HepG2 (cell line): Measurements from ENCODE around the gene L3MBTL3. TPM values are rescaled to one million over a fixed set of nuclear protein-coding genes. Genes with fewer than 3 reads are reported as not detected.

Source experiments
- ATAC-seq: fragments of 200-7000 bp; cut with Tn5 transposase; 3 replicates; pipeline ENCODE4 v1.9.1; 2020; ENCODE audit warnings: mild to moderate bottlenecking, moderate library complexity
- BruUV-seq: library from RNA; stranded (reverse); fragments of 400-500 nt; replicated peaks from 2 replicates; lab custom pipeline; 2021; lab: Mats Ljungman, UMichigan
- CTCF ChIA-PET: fragments of 300-600 bp; formaldehyde crosslinking; extraction: SDS; loops from one replicate; lab custom pipeline; 2021; ENCODE audit warnings: low total read pairs, inconsistent platforms, low intra/inter-chr PET ratio; lab: Yijun Ruan, JAX
- POLR2A ChIA-PET: fragments of 350-600 bp; sonication (Branson Sonifier 250); formaldehyde crosslinking; loops from one replicate; lab custom pipeline; 2020; ENCODE audit warnings: antibody characterized with exemption, inconsistent platforms; lab: Yijun Ruan, JAX
- DNase-seq: peaks from one replicate; pipeline ENCODE4 v3.0.0-alpha.2; 2015; ENCODE audit warnings: low spot score
- FAIRE-seq: peaks from 3 replicates; lab custom pipeline; 2011; peaks lifted over from hg19 to GRCh38; lab: Jason Lieb, UNC
- H2AFZ ChIP-seq: one replicate; pipeline ENCODE4 v1.6.1; 2011; ENCODE audit warnings: low read length, inconsistent platforms
- H3K27ac ChIP-seq: fragments of 300-600 bp; 3 replicates; pipeline ENCODE4 v1.8.0; 2011; ENCODE audit warnings: mixed run types, mild to moderate bottlenecking, mixed read lengths, low read length, inconsistent platforms; ENCODE audit not compliant: insufficient read depth; ENCODE audit errors: extremely low read length
- H3K27me3 ChIP-seq, 2 experiments: fragments of 200-600 bp in 1 of 2; 2 replicates in 1 of 2; 3 replicates in 1 of 2; pipeline versions ENCODE4 v1.6.0 to v1.8.0; 2011; ENCODE audit warnings: low read length in 2 of 2, mild to moderate bottlenecking in 2 of 2, moderate library complexity in 2 of 2, inconsistent platforms in 1 of 2; ENCODE audit not compliant: insufficient read depth in 2 of 2, control insufficient read depth in 1 of 2
- H3K36me3 ChIP-seq, 2 experiments: fragments of 200-600 bp in 1 of 2; replicated peaks in 1 of 2; 2 replicates in 1 of 2; 3 replicates in 1 of 2; pipeline versions ENCODE4 v1.5.1 to v1.8.0; 2011; ENCODE audit warnings: low read length in 2 of 2, inconsistent platforms in 1 of 2; ENCODE audit not compliant: insufficient read depth in 2 of 2, control insufficient read depth in 1 of 2
- H3K4me1 ChIP-seq: 2 replicates; pipeline ENCODE4 v1.5.1; 2012; ENCODE audit warnings: low read length, inconsistent platforms; ENCODE audit not compliant: insufficient read depth
- H3K4me2 ChIP-seq: 2 replicates; pipeline ENCODE4 v1.6.0; 2011; ENCODE audit warnings: low read depth, low read length, inconsistent platforms
- H3K4me3 ChIP-seq, 3 experiments: fragments of 200-600 bp in 1 of 3; sonication (generic), shearing (Covaris generic) in 1 of 3; replicated peaks in 1 of 3; 2 replicates each; pipeline ENCODE4 v1.5.1; 2011 to 2016; ENCODE audit warnings: low read length in 3 of 3, inconsistent platforms in 2 of 3, low read depth in 2 of 3, mild to moderate bottlenecking in 2 of 3, control low read depth in 1 of 3, mixed read lengths in 1 of 3; ENCODE audit not compliant: insufficient read depth in 1 of 3
- H3K79me2 ChIP-seq: one replicate; pipeline ENCODE4 v1.6.1; 2011; ENCODE audit warnings: low read length, inconsistent platforms; ENCODE audit not compliant: insufficient read depth
- H3K9ac ChIP-seq: 2 replicates; pipeline ENCODE4 v1.6.0; 2011; ENCODE audit warnings: mild to moderate bottlenecking, low read depth, low read length, inconsistent platforms; ENCODE audit not compliant: insufficient read depth
- H3K9me3 ChIP-seq: 2 replicates; pipeline ENCODE4 v1.5.1; 2012; ENCODE audit warnings: mild to moderate bottlenecking, low read length
- H4K20me1 ChIP-seq: 2 replicates; pipeline ENCODE4 v1.6.0; 2011; ENCODE audit warnings: inconsistent platforms, mild to moderate bottlenecking, low read length, moderate library complexity; ENCODE audit not compliant: insufficient read depth
- FLYWCH1 ChIP-seq: sonication (generic); formaldehyde crosslinking; IDR thresholded peaks from 2 replicates; pipeline ENCODE4 v1.8.1; 2023; ENCODE audit warnings: mild to moderate bottlenecking, missing genetic modification reagents
- MTA1 ChIP-seq: sonication (generic); formaldehyde crosslinking; IDR thresholded peaks from 2 replicates; pipeline ENCODE4 v1.4.0; 2020; ENCODE audit warnings: missing genetic modification reagents, mild to moderate bottlenecking, borderline replicate concordance
- PBX3 ChIP-seq: sonication (generic); formaldehyde crosslinking; IDR thresholded peaks from 2 replicates; pipeline ENCODE4 v1.8.1; 2023; ENCODE audit warnings: missing genetic modification reagents, inconsistent platforms, borderline replicate concordance
- PHB2 ChIP-seq: fragments of 450-650 bp; IDR thresholded peaks from 2 replicates; pipeline ENCODE4 v1.6.1; 2018; ENCODE audit not compliant: partially characterized antibody
- RAD51 ChIP-seq: fragments of 450-650 bp; IDR thresholded peaks from 2 replicates; pipeline ENCODE4 v1.6.1; 2016; ENCODE audit warnings: borderline replicate concordance
- REST ChIP-seq, 2 experiments: IDR thresholded peaks; 2 replicates each; pipeline ENCODE4 v1.6.1; 2011 to 2012; ENCODE audit warnings: low read length in 2 of 2, borderline replicate concordance in 1 of 2, low read depth in 1 of 2, mild to moderate bottlenecking in 1 of 2, moderate library complexity in 1 of 2
- ZNF335 ChIP-seq: sonication (generic); formaldehyde crosslinking; IDR thresholded peaks from 2 replicates; pipeline ENCODE4 v1.4.0; 2020; ENCODE audit warnings: missing genetic modification reagents
- ZNF572 ChIP-seq: sonication (generic); formaldehyde crosslinking; IDR thresholded peaks from 2 replicates; pipeline ENCODE4 v1.5.1; 2020; ENCODE audit warnings: mild to moderate bottlenecking, missing genetic modification reagents
- ZNF597 ChIP-seq: sonication (generic); formaldehyde crosslinking; IDR thresholded peaks from 2 replicates; pipeline ENCODE4 v1.5.0; 2020; ENCODE audit warnings: missing genetic modification reagents
- ZNF768 ChIP-seq: sonication (generic); formaldehyde crosslinking; IDR thresholded peaks from 2 replicates; pipeline ENCODE4 v1.4.0; 2020; ENCODE audit warnings: missing genetic modification reagents
- ZSCAN21 ChIP-seq: sonication (generic); formaldehyde crosslinking; IDR thresholded peaks from 2 replicates; pipeline ENCODE4 v1.8.0; 2022; ENCODE audit warnings: mild to moderate bottlenecking, missing genetic modification reagents, moderate library complexity, borderline replicate concordance
- WGBS: methylation state at CpG from one replicate; pipeline ENCODE4 v1.1.6; 2017; ENCODE audit warnings: low lambda C conversion rate; 5-methylcytosine and 5-hydroxymethylcytosine counted together
- in situ Hi-C: cut with HindIII; loops from 2 replicates; pipeline ENCODE4 v1.10.0; 2017; ENCODE audit warnings: low pct_unique_long_range_greater_than_20kb; ENCODE audit not compliant: extremely low pct_ligation_motif_present
- intact Hi-C: fragments of 100-400 bp; cut with micrococcal nuclease; formaldehyde crosslinking; loops from one replicate; pipeline ENCODE4 v1.10.0; 2022; ENCODE audit not compliant: unreplicated experiment
- polyA plus RNA-seq, 8 experiments: library from polyadenylated mRNA; depleted of rRNA in 3 of 8; stranded (reverse) in 7 of 8; unstranded in 1 of 8; fragments of >200 nt; fragmentation: Illumina TruSeq in 4 of 8; extraction: Trizol in 4 of 8; gene quantifications; 2 replicates each; pipeline versions ENCODE4 v1.2.1 to v1.2.3, GENCODE V29; 2011 to 2016; ENCODE audit warnings: low read depth in 4 of 8, missing spikeins in 1 of 8, mixed read lengths in 1 of 8; ENCODE audit not compliant: insufficient read depth in 1 of 8
- total RNA-seq, 5 experiments: library from RNA; depleted of rRNA; stranded (reverse); fragments of >200 nt; fragmentation: Illumina TruSeq; extraction: Trizol; gene quantifications; 2 replicates each; pipeline ENCODE4 v1.2.3, GENCODE V29; 2016; ENCODE audit warnings: low read depth in 1 of 5
- TF ChIP-seq, protein P1 (sequence below): sonication (generic); formaldehyde crosslinking; IDR thresholded peaks from 2 replicates; pipeline ENCODE4 v1.8.0; 2022; ENCODE audit warnings: missing genetic modification reagents, mild to moderate bottlenecking, borderline replicate concordance

L3MBTL3 gene
- total and polyA plus RNA-seq, 2 of the 13 experiments (the other 11 are each of a cell fraction or from before 2014, with no cell fraction given), result 1.5 to 2.5 TPM

GRCh38 chr6:129989396-129989795, 29.0 kb upstream of the L3MBTL3 start:
- Histone ChIP-seq H3K4me1 (no peaks in the 10 kb centered on the region), H3K9ac (no peak overlapping the region), H3K4me2 (no peak overlapping the region), H2AFZ (no peak overlapping the region), H3K9me3 (no peaks in the 10 kb centered on the region), H3K36me3 (no peaks in the 10 kb centered on the region), H3K4me3 (no peak overlapping the region), H4K20me1 (no peaks in the 10 kb centered on the region), H3K27ac (no peak overlapping the region), H3K27me3 (no peaks in the 10 kb centered on the region), H3K79me2 (no peaks in the 10 kb centered on the region)
- intact Hi-C loops (no loop called here), in situ Hi-C loops (no loop called here)
- DNase-seq (no peak), ATAC-seq (no peak), FAIRE-seq (no peak)
- ChIA-PET CTCF (no interaction called here), POLR2A (no interaction called here)
- peak; percentile 11 for TF ChIP-seq PHB2
- TF ChIP-seq MTA1, result no peak
- 2% methylated on average over 1 of the region's 1 CpG for WGBS
- no TSS peak for BruUV-seq

- Histone ChIP-seq H3K4me3 (no peak overlapping the region), H3K9me3 (no peaks in the 10 kb centered on the region), H3K36me3 (no peaks in the 10 kb centered on the region), H3K4me2 (no peak overlapping the region), H3K79me2 (no peaks in the 10 kb centered on the region), H3K27me3 (peaks cover 0 to 9% of the 10 kb centered on the region in 2 experiments; a peak in 1 of 5 replicates), H3K4me1 (no peaks in the 10 kb centered on the region), H3K27ac (no peak overlapping the region), H2AFZ (no peak overlapping the region), H3K9ac (no peak overlapping the region), H4K20me1 (no peaks in the 10 kb centered on the region)
- ChIA-PET CTCF (no interaction called here), POLR2A (no interaction called here)
- FAIRE-seq, result no peak
- no TSS peak for BruUV-seq
- no peak for DNase-seq
- 9% methylated on average over 3 of the region's 3 CpGs for WGBS
- ATAC-seq, result no peak
- TF ChIP-seq PBX3 (CRISPR knock-in tag) (no peak), REST (IDR thresholded peaks at IDR 0.05; ENCODE audit: borderline replicate concordance in 1 of 2, low read depth in 1 of 2, low read length in 2 of 2) (no peak), FLYWCH1 (no peak), ZNF768 (CRISPR knock-in tag) (no peak), ZNF597 (no peak), ZNF335 (CRISPR knock-in tag) (no peak), ZSCAN21 (CRISPR knock-in tag) (no peak), ZNF572 (CRISPR knock-in tag) (no peak), RAD51 (no peak)
- TF ChIP-seq, protein P1, sequence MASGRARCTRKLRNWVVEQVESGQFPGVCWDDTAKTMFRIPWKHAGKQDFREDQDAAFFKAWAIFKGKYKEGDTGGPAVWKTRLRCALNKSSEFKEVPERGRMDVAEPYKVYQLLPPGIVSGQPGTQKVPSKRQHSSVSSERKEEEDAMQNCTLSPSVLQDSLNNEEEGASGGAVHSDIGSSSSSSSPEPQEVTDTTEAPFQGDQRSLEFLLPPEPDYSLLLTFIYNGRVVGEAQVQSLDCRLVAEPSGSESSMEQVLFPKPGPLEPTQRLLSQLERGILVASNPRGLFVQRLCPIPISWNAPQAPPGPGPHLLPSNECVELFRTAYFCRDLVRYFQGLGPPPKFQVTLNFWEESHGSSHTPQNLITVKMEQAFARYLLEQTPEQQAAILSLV (CRISPR knock-in tag), result no peak
- in situ Hi-C loops (no loop called here), intact Hi-C loops (no loop called here)
Observed at GRCh38 chr6:129992881-129993280, 25.5 kb upstream of the L3MBTL3 start.
